Fibroblast of the aortic adventitia (primary cell): ENCODE data around the gene KRT14. TPM values are rescaled to one million over a fixed set of nuclear protein-coding genes. Genes with fewer than 3 reads are reported as not detected.
"Not testable (repeated sequence)": the region's sequence is repeated elsewhere in the genome, so short reads cannot be mapped to it uniquely, and the experiment has no call there.

Source experiments
- DNase-seq: peaks from one replicate; pipeline ENCODE4 v3.0.0-alpha.2; 2010; ENCODE audit warnings: low read depth
- H3K4me3 ChIP-seq: 2 replicates; pipeline ENCODE4 v1.5.1; 2011; ENCODE audit warnings: low read depth, mild to moderate bottlenecking, control low read depth, low read length, moderate library complexity
- total RNA-seq: library from RNA; depleted of rRNA; stranded (reverse); fragments of >200 nt; gene quantifications from 2 replicates; pipeline ENCODE4 v1.2.3, GENCODE V29; 2012; ENCODE audit warnings: low replicate concordance
- TF ChIP-seq, protein P1 (sequence below): IDR thresholded peaks from 2 replicates; pipeline ENCODE4 v1.5.1; 2011; ENCODE audit warnings: mild to moderate bottlenecking, low read length, control low read depth, inconsistent platforms; ENCODE audit not compliant: insufficient read depth

The KRT14 gene
- total RNA-seq, 1 donor: 1.3 TPM

DNA sequence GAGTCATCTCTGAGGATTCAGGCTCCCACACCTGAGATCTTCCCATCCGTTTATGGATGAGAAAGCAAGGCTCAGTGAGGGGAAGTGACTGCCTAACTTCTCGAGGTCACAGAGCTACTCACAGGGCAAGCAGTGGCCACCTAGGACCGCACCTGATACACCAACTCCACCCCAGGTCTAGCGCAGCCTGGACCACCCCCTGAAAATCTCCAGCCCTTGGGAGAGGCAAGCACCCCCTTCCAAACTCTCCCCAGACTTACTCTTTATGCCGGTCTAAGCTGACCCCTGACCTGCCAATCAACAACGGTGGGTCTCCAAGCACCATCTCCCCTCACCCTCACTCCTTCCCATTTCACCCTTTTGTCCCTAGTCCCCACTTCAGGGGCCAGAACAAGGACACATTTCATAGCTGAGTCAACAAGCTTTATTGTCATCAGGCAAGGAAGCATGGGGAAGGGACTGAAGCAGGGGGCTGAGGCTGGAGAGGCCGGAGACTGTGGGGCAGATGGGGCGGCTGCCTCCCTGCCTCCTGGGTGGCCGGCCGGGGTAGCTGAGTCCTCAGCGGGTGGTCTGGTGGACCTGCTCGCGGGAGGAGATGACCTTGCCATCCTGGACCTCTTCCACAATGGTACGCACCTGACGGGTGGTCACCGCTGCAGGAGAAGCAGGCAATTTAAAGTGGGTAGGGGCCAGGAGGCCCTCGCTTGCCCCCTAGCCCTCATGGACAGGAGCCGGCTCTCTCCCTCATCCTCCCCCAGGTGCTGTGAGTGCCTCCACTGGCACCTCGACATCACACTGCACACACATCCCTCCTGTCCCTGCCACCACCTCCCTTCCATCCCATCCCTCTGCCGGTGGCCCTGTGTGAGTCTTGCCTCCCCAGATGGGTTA lies 32.6 kb upstream of the KRT14 start:
- TF ChIP-seq, protein P1, sequence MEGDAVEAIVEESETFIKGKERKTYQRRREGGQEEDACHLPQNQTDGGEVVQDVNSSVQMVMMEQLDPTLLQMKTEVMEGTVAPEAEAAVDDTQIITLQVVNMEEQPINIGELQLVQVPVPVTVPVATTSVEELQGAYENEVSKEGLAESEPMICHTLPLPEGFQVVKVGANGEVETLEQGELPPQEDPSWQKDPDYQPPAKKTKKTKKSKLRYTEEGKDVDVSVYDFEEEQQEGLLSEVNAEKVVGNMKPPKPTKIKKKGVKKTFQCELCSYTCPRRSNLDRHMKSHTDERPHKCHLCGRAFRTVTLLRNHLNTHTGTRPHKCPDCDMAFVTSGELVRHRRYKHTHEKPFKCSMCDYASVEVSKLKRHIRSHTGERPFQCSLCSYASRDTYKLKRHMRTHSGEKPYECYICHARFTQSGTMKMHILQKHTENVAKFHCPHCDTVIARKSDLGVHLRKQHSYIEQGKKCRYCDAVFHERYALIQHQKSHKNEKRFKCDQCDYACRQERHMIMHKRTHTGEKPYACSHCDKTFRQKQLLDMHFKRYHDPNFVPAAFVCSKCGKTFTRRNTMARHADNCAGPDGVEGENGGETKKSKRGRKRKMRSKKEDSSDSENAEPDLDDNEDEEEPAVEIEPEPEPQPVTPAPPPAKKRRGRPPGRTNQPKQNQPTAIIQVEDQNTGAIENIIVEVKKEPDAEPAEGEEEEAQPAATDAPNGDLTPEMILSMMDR: no peak
- H3K4me3 ChIP-seq: no peak overlapping the region
- DNase-seq: no peak

DNA sequence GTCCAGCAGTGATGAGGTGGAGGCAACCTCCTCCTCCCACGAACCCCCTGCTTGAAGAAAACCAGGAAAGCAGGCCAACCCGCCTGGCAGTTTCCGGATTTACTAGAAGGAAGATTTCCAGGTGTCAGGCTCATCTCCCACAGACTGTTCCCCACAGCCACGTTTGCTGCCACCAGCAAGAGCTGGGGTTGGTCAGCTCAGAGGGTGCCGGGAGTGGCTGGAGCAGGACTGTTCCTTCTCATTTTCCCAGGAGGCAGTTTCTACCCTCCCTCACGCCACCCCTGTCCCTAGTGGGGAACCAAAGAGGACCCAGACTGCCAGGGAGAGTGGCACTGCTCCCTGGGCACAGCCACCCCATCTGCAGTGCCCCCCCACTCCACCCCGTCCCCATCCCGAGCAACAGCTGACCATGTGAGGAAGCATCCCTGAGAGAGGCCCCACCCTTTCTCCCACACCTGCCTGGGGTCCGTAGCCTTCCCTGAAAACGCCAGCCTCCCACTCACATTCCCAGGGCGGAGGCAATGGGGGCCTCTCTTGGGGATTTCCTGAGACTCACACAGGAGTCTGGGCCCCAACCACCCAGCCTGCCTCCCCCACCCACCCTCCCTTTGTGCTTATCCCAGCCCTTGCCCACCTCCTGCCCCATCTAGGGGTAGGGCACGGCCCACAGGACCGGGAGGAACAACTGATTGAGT lies 31.8 kb upstream of the KRT14 start:
- H3K4me3 ChIP-seq: no peak overlapping the region
- DNase-seq: no peak
- TF ChIP-seq, protein P1: no peak

DNA sequence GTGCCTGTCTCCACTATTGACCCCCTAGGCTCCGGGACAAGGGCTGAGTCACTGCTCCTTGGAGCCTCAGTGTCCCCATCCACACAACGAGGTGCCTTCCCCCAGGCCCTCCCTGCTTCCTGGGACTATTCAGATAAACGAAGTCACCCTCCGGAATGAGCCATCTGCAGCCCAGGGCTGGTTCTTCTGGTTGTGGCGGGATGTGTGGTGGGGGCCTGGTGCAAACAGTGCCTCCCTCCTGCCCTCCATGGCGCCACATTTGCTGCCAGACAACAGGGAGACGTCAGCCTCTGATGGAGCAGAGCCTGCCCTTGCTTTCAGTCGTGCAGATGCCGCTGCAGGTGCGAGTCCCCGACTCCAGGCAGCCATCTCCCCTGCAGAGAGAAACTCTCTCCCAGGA lies 31.0 kb upstream of the KRT14 start:
- TF ChIP-seq, protein P1: no peak
- no peak overlapping the region for H3K4me3 ChIP-seq
- DNase-seq: no peak

DNA sequence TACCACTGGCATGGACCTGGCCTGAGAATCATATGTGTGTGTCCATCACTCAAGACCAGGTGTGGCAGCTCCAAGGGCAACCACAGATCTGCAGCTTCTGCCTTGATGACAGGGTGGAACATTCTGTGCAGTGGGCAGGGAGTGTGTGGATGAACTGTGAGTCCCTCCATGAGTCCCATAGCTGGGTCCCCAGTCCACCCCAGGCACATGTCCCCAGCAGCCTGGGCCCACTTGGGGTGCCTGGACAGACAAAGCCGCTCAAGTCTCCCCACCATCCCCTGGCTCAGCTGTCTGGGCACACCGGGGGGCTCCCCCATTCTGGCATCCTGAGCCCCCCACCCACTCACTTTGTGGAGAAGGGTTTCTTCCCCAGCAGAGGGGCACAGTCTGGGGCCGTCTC lies 30.4 kb upstream of the KRT14 start:
- H3K4me3 ChIP-seq: no peak overlapping the region
- no peak for DNase-seq
- TF ChIP-seq, protein P1: no peak

DNA sequence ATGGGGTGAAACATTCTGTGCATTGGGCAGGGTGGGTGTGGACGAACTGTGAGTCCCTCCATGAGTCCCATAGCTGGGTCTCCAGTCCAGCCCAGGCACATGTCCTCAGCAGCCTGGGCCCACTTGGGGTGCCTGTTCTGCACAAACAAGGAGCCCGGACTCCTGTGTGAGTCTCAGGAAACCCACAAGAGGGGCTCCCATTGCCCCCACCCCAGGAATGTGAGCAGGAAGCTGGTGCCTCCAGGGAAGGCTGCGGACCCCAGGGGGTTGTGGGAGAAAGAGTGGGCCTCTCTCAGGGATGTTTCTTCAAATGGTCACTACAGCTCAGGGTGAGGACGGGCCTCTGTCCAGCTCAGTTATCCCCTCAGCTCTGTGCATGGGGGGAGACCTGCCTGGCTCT lies 29.8 kb upstream of the KRT14 start:
- H3K4me3 ChIP-seq, DNase-seq: not testable (repeated sequence)

DNA sequence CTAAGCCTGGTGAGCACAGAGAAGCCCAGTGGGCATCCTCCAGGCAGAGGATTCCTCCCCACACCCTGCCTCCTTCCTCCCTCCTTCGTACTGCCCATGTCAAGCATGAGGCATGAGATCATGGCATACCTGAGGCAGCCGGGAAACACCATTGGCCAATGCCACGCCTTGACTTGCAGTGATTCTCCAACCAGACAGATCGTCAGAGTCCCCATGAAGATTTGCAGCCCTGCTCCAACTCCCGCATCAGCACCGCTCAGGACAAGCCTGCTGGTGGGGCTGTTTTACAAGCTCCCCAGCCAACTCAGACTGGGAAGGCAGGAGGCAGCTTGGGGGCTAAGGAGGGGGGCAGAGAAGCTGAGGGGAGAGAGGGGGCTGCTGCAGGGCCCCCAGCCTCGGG lies 28.8 kb upstream of the KRT14 start:
- no peak overlapping the region for H3K4me3 ChIP-seq
- TF ChIP-seq, protein P1: no peak
- DNase-seq: no peak

DNA sequence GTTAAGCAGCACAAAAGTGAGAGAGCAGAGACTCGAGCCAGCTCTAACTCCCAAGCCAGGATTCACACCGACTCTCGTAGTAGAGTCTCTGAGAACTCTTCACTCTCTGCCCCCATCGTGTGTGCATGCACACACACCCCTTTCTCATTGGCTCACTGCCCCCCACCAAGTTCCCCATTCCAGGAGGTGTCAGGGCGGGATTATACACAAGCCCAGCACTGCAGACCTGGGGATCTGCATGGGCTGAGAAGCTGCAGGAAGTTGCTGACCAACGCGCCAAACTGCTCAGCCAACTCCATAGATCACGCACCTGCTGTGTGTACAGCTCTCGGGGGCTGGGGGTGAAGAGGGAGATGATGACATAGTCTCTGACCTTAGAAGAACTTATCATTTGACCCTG lies 28.1 kb upstream of the KRT14 start:
- not testable (repeated sequence) for H3K4me3 ChIP-seq, DNase-seq

DNA sequence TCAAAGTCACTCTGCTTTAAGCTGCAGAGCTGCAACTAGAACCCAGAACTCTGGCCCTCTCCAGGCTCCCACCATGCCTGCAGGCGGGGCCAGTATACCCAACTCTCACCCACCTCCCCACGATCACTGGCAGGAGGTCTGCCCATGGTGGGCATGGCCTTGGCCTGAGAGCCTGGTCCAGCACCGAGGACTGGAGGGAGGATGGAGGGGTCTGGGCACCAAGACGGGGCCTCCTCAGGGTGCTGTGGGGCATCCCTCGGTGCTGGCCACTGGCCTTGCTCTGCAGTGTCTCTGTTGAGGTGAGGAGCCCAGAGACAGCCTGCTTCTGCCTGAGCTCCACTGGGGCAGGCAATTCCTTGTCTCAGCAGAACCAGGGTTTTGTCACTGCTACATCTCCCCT lies 27.4 kb upstream of the KRT14 start:
- TF ChIP-seq, protein P1: no peak
- no peak for DNase-seq
- H3K4me3 ChIP-seq: no peak overlapping the region
